Measurements from ENCODE around the gene TTLL3. TPM values are rescaled to one million over a fixed set of nuclear protein-coding genes. Genes with fewer than 3 reads are reported as not detected.
"Not testable (repeated sequence)": the region's sequence is repeated elsewhere in the genome, so short reads cannot be mapped to it uniquely, and the experiment has no call there.

TTLL3 gene
- total RNA-seq, 3 donors from 2014 or later: 9.2 to 13.5 (median 11.1) TPM

- H3K27me3 Mint-ChIP-seq (ENCODE audit: low read depth): peaks cover 7% of the 10 kb centered on the region
- H3K36me3 Mint-ChIP-seq (ENCODE audit: insufficient read depth): no peaks in the 10 kb centered on the region
- H3K9me3 Mint-ChIP-seq: no peaks in the 10 kb centered on the region
- DNase-seq (no peak), ATAC-seq (no peak)
- H3K4me3 Mint-ChIP-seq: no peak overlapping the region
- peaks cover 2% of the 10 kb centered on the region for H3K4me1 Mint-ChIP-seq (ENCODE audit: low read depth)
Measured at GRCh38 chr3:9867106-9867505, 57.0 kb downstream of the TTLL3 start.

GRCh38 chr3:9869955-9870354 lies 59.9 kb downstream of the TTLL3 start:
- no peaks in the 10 kb centered on the region for H3K27me3 Mint-ChIP-seq (ENCODE audit: low read depth)

GRCh38 chr3:9870978-9871377 lies 60.9 kb downstream of the TTLL3 start:
- H3K36me3 Mint-ChIP-seq (ENCODE audit: insufficient read depth): no peaks in the 10 kb centered on the region
- H3K27me3 Mint-ChIP-seq (ENCODE audit: low read depth): no peaks in the 10 kb centered on the region
- DNase-seq (no peak), ATAC-seq (no peak)
- H3K4me1 Mint-ChIP-seq (ENCODE audit: low read depth): no peaks in the 10 kb centered on the region
- no peaks in the 10 kb centered on the region for H3K9me3 Mint-ChIP-seq
- H3K4me3 Mint-ChIP-seq: no peak overlapping the region

More at GRCh38 chr3:9869955-9870354, 59.9 kb downstream of the TTLL3 start:
- H3K4me3 Mint-ChIP-seq: no peak overlapping the region
- DNase-seq (no peak), ATAC-seq (no peak)
- no peaks in the 10 kb centered on the region for H3K4me1 Mint-ChIP-seq (ENCODE audit: low read depth)
- no peaks in the 10 kb centered on the region for H3K9me3 Mint-ChIP-seq
- no peaks in the 10 kb centered on the region for H3K36me3 Mint-ChIP-seq (ENCODE audit: insufficient read depth)

GRCh38 chr3:9872067-9872466 lies 62.0 kb downstream of the TTLL3 start:
- H3K9me3 Mint-ChIP-seq; H3K27me3 Mint-ChIP-seq (ENCODE audit: low read depth); ATAC-seq; H3K4me1 Mint-ChIP-seq (ENCODE audit: low read depth); DNase-seq; H3K4me3 Mint-ChIP-seq; H3K36me3 Mint-ChIP-seq (ENCODE audit: insufficient read depth): not testable (repeated sequence)

- Mint-ChIP-seq H3K4me3 (no peak overlapping the region), H3K9me3 (no peaks in the 10 kb centered on the region), H3K27me3 (ENCODE audit: low read depth) (no peaks in the 10 kb centered on the region), H3K36me3 (ENCODE audit: insufficient read depth) (no peaks in the 10 kb centered on the region), H3K4me1 (ENCODE audit: low read depth) (no peaks in the 10 kb centered on the region)
- no peak for ATAC-seq
- DNase-seq: no peak
Measured at GRCh38 chr3:9875448-9875847, 65.4 kb downstream of the TTLL3 start.

- H3K4me3 Mint-ChIP-seq; H3K4me1 Mint-ChIP-seq (ENCODE audit: low read depth); H3K9me3 Mint-ChIP-seq; DNase-seq; H3K36me3 Mint-ChIP-seq (ENCODE audit: insufficient read depth); H3K27me3 Mint-ChIP-seq (ENCODE audit: low read depth); ATAC-seq: not testable (repeated sequence)
Measured at GRCh38 chr3:9876255-9876654, 66.2 kb downstream of the TTLL3 start.

GRCh38 chr3:9876991-9877390 lies 66.9 kb downstream of the TTLL3 start:
- ATAC-seq: peak in 1 of 2 donors; percentile 34
- Mint-ChIP-seq H3K4me1 (ENCODE audit: low read depth) (no peaks in the 10 kb centered on the region), H3K4me3 (no peak overlapping the region), H3K36me3 (ENCODE audit: insufficient read depth) (no peaks in the 10 kb centered on the region), H3K9me3 (no peaks in the 10 kb centered on the region), H3K27me3 (ENCODE audit: low read depth) (no peaks in the 10 kb centered on the region)
- no peak for DNase-seq

GRCh38 chr3:9878700-9879099 lies 68.6 kb downstream of the TTLL3 start:
- ATAC-seq: no peak
- H3K4me1 Mint-ChIP-seq (ENCODE audit: low read depth): no peaks in the 10 kb centered on the region

GRCh38 chr3:9879830-9880549 lies 69.9 kb downstream of the TTLL3 start, which contains the start of gene CIDEC:
TSS of gene CIDEC (minus strand) at chr3:9880253. CDS start at chr3:9878486, 1,767 bp downstream.
- H3K36me3 Mint-ChIP-seq (ENCODE audit: insufficient read depth): no peaks in the 10 kb centered on the region
- DNase-seq (no peak), ATAC-seq (no peak)
- no peaks in the 10 kb centered on the region for H3K4me1 Mint-ChIP-seq (ENCODE audit: low read depth)
- H3K4me3 Mint-ChIP-seq: no peak within 1 kb of the TSS
- H3K27me3 Mint-ChIP-seq (ENCODE audit: low read depth): peaks cover 2% of the 10 kb centered on the region
- H3K9me3 Mint-ChIP-seq: no peaks in the 10 kb centered on the region

More at GRCh38 chr3:9878700-9879099, 68.6 kb downstream of the TTLL3 start:
- Mint-ChIP-seq H3K9me3 (no peaks in the 10 kb centered on the region), H3K4me3 (no peak overlapping the region), H3K27me3 (ENCODE audit: low read depth) (no peaks in the 10 kb centered on the region), H3K36me3 (ENCODE audit: insufficient read depth) (no peaks in the 10 kb centered on the region)
- no peak for DNase-seq

- Mint-ChIP-seq H3K9me3 (no peaks in the 10 kb centered on the region), H3K36me3 (ENCODE audit: insufficient read depth) (no peaks in the 10 kb centered on the region), H3K27me3 (ENCODE audit: low read depth) (peaks cover 2% of the 10 kb centered on the region), H3K4me3 (no peak overlapping the region), H3K4me1 (ENCODE audit: low read depth) (no peaks in the 10 kb centered on the region)
- ATAC-seq: no peak
- no peak for DNase-seq
Measured at GRCh38 chr3:9881441-9881840, 71.4 kb downstream of the TTLL3 start.

- H3K27me3 Mint-ChIP-seq (ENCODE audit: low read depth): peaks cover 2% of the 10 kb centered on the region
- no peaks in the 10 kb centered on the region for H3K4me1 Mint-ChIP-seq (ENCODE audit: low read depth)
- ATAC-seq: no peak
- no peaks in the 10 kb centered on the region for H3K36me3 Mint-ChIP-seq (ENCODE audit: insufficient read depth)
- no peak for DNase-seq
- H3K4me3 Mint-ChIP-seq: no peak overlapping the region
- no peaks in the 10 kb centered on the region for H3K9me3 Mint-ChIP-seq
Measured at GRCh38 chr3:9883706-9884554, 73.9 kb downstream of the TTLL3 start.

GRCh38 chr3:9884555-9885165 lies 74.6 kb downstream of the TTLL3 start:
- DNase-seq (no peak), ATAC-seq (no peak)
- H3K4me1 Mint-ChIP-seq (ENCODE audit: low read depth): no peaks in the 10 kb centered on the region
- H3K9me3 Mint-ChIP-seq: no peaks in the 10 kb centered on the region
- H3K36me3 Mint-ChIP-seq (ENCODE audit: insufficient read depth): no peaks in the 10 kb centered on the region
- no peak overlapping the region for H3K4me3 Mint-ChIP-seq
- H3K27me3 Mint-ChIP-seq (ENCODE audit: low read depth): peaks cover 2% of the 10 kb centered on the region

Data from activated T-cell treated with anti-CD3 and anti-CD28 coated beads, Interleukin-2, amount 50 U/mL, for 4 hours (primary cell).